ENCODE results near the gene CTSZ. TPM values are rescaled to one million over a fixed set of nuclear protein-coding genes. Genes with fewer than 3 reads are reported as not detected.

Gene CTSZ
- total and polyA plus RNA-seq, 9 donors = 36.7 to 301 (median 85.6) TPM

GRCh38 chr20:59010995-59011873, 4.2 kb upstream of the CTSZ start:
- Histone ChIP-seq H3K4me3 (no peak overlapping the region), H3K4me1 (ENCODE audit: insufficient read depth) (peaks cover 3% of the 10 kb centered on the region), H3K36me3 (no peaks in the 10 kb centered on the region), H3K27ac (no peak overlapping the region), H3K27me3 (no peaks in the 10 kb centered on the region), H3K9me3 (no peaks in the 10 kb centered on the region)
- WGBS, 3 donors = 57 to 63% (median 62%) methylated on average over 17 of the region's 17 CpGs
- intact Hi-C loops (cut with DNase I) = no loop called here
- DNase-seq = no peak
- no peak for TF ChIP-seq EP300 (IDR thresholded peaks at IDR 0.05)

GRCh38 chr20:59010321-59010994, 3.4 kb upstream of the CTSZ start:
- H3K9me3 ChIP-seq = no peaks in the 10 kb centered on the region
- H3K4me3 ChIP-seq = no peak overlapping the region
- TF ChIP-seq, protein P1, sequence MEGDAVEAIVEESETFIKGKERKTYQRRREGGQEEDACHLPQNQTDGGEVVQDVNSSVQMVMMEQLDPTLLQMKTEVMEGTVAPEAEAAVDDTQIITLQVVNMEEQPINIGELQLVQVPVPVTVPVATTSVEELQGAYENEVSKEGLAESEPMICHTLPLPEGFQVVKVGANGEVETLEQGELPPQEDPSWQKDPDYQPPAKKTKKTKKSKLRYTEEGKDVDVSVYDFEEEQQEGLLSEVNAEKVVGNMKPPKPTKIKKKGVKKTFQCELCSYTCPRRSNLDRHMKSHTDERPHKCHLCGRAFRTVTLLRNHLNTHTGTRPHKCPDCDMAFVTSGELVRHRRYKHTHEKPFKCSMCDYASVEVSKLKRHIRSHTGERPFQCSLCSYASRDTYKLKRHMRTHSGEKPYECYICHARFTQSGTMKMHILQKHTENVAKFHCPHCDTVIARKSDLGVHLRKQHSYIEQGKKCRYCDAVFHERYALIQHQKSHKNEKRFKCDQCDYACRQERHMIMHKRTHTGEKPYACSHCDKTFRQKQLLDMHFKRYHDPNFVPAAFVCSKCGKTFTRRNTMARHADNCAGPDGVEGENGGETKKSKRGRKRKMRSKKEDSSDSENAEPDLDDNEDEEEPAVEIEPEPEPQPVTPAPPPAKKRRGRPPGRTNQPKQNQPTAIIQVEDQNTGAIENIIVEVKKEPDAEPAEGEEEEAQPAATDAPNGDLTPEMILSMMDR (IDR thresholded peaks at IDR 0.05) = no peak
- TF ChIP-seq POLR2A (IDR thresholded peaks at IDR 0.05) = no peak
- TF ChIP-seq EP300 (IDR thresholded peaks at IDR 0.05) = no peak
- H3K27ac ChIP-seq = no peak overlapping the region
- intact Hi-C loops (cut with DNase I) = no loop called here
- WGBS, 3 donors = 80 to 83% (median 82%) methylated on average over 8 of the region's 8 CpGs
- no peaks in the 10 kb centered on the region for H3K36me3 ChIP-seq
- no peaks in the 10 kb centered on the region for H3K27me3 ChIP-seq
- DNase-seq = no peak
- H3K4me1 ChIP-seq (ENCODE audit: insufficient read depth) = peaks cover 7% of the 10 kb centered on the region

GRCh38 chr20:59008715-59009336, 1.8 kb upstream of the CTSZ start:
- DNase-seq = no peak
- H3K9me3 ChIP-seq = no peaks in the 10 kb centered on the region
- 85 to 91% (median 88%) methylated on average over 8 of the region's 8 CpGs for WGBS, 3 donors
- intact Hi-C loops (cut with DNase I) = loop anchor here in 1 of 4 donors (10.0 kb wide), 1 partner anchor 114 kb away; no protein-coding TSS in a partner anchor
- peaks cover 10% of the 10 kb centered on the region for H3K4me1 ChIP-seq (ENCODE audit: insufficient read depth)
- no peak overlapping the region for H3K27ac ChIP-seq
- no peak overlapping the region for H3K4me3 ChIP-seq
- H3K27me3 ChIP-seq = no peaks in the 10 kb centered on the region
- TF ChIP-seq POLR2A (IDR thresholded peaks at IDR 0.05) = no peak
- TF ChIP-seq, protein P1 (IDR thresholded peaks at IDR 0.05) = no peak
- no peak for TF ChIP-seq EP300 (IDR thresholded peaks at IDR 0.05)
- no peaks in the 10 kb centered on the region for H3K36me3 ChIP-seq

GRCh38 chr20:59007665-59008511, 834 bp upstream of the CTSZ start:
- Histone ChIP-seq H3K27ac (no peak overlapping the region), H3K36me3 (no peaks in the 10 kb centered on the region), H3K4me1 (ENCODE audit: insufficient read depth) (peaks cover 10% of the 10 kb centered on the region), H3K9me3 (no peaks in the 10 kb centered on the region), H3K4me3 (peak overlapping the region; percentile 53), H3K27me3 (no peaks in the 10 kb centered on the region)
- no peak for DNase-seq
- TF ChIP-seq EP300 (IDR thresholded peaks at IDR 0.05) (no peak), POLR2A (IDR thresholded peaks at IDR 0.05) (no peak)
- TF ChIP-seq, protein P1 (IDR thresholded peaks at IDR 0.05) = no peak
- intact Hi-C loops (cut with DNase I) = loop anchor here in 1 of 4 donors (10.0 kb wide), 1 partner anchor 113 kb away; no protein-coding TSS in a partner anchor
- WGBS, 3 donors = 89 to 92% (median 90%) methylated on average over 24 of the region's 24 CpGs
